HFFc6 (cell line): ENCODE results near the gene KRT9. TPM values are rescaled to one million over a fixed set of nuclear protein-coding genes. Genes with fewer than 3 reads are reported as not detected.
A peak's percentile ranks its signal among the peaks of the same experiment; 100 is the strongest.

ENCODE experiments used
- DNase-seq: peaks from one replicate; pipeline ENCODE4 v3.0.0-alpha.2; 2018
- H3K27ac Mint-ChIP-seq: 2 replicates; pipeline ENCODE4 v1.8.0; 2020; ENCODE audit warnings: mild to moderate bottlenecking, mixed read lengths
- H3K27me3 Mint-ChIP-seq: 2 replicates; pipeline ENCODE4 v1.8.0; 2021; ENCODE audit warnings: mild to moderate bottlenecking, moderate library complexity, mixed read lengths; ENCODE audit not compliant: insufficient read depth
- H3K36me3 Mint-ChIP-seq: 2 replicates; pipeline ENCODE4 v1.8.0; 2021; ENCODE audit warnings: low read depth, mixed read lengths
- H3K4me1 Mint-ChIP-seq: 2 replicates; pipeline ENCODE4 v1.8.0; 2020; ENCODE audit warnings: low read depth, mixed read lengths
- H3K4me3 Mint-ChIP-seq: 2 replicates; pipeline ENCODE4 v1.8.0; 2020; ENCODE audit warnings: mild to moderate bottlenecking, moderate library complexity, mixed read lengths
- H3K9me3 Mint-ChIP-seq: 2 replicates; pipeline ENCODE4 v1.8.0; 2020; ENCODE audit warnings: mild to moderate bottlenecking, mixed read lengths
- CTCF ChIP-seq: fragments of 200-600 bp; sonication (generic); IDR thresholded peaks from 2 replicates; pipeline ENCODE4 v1.5.0; 2021; ENCODE audit warnings: antibody characterized with exemption, mild to moderate bottlenecking
- total RNA-seq, 6 experiments: library from RNA; stranded (reverse); fragmentation: NEBNext Ultra II Directional; extraction: Animal tissue kit (Norgen Biotek cat#: 25700); gene quantifications; 2 replicates in 1 of 6; 3 replicates in 5 of 6; pipeline ENCODE4 v1.2.3, GENCODE V29; 2021

KRT9 gene
- total RNA-seq, 6 experiments from 2014 or later: not detected

DNA sequence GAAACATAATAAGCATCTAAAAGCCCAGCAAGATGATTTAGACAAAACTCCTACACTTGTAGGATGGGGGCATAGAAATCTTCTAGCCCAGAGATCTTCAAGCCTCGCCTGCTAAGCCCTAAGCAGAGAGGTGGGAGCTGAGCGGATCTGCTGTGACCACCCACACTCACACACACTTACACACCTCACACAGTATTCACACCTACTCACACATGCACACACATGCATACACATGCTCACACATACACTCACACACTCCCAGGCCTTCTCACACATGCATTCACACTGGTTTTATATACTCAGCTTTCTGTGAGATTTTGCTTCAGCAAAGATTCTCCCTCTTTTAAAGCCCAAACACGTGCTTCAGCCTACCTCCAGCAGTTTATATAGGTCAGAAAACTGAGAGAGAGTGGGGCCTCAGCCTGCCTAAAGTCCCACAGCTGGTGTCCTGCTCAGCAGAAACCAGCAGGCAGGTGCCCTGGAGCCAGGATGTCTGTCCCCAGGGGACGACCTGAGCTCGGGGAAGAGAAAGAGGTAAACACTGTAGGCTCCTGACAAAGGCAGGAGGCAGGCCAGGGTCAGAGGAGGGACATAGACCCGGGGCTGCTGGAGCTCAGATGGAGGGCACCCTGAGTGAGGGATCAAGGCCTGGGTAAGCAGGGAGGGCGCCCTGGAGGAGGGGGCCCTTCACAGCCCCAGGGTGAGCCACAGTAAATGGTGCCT is 31.7 kb downstream of the KRT9 start:
- no peak overlapping the region for H3K4me3 Mint-ChIP-seq
- H3K9me3 Mint-ChIP-seq: no peaks in the 10 kb centered on the region
- peaks cover 3% of the 10 kb centered on the region for H3K27me3 Mint-ChIP-seq
- no peak for TF ChIP-seq CTCF
- no peak for DNase-seq
- H3K36me3 Mint-ChIP-seq: no peaks in the 10 kb centered on the region
- peaks cover 38% of the 10 kb centered on the region for H3K4me1 Mint-ChIP-seq
- peak overlapping the region; percentile 12; the same call in 1 of the 2 replicates for H3K27ac Mint-ChIP-seq

DNA sequence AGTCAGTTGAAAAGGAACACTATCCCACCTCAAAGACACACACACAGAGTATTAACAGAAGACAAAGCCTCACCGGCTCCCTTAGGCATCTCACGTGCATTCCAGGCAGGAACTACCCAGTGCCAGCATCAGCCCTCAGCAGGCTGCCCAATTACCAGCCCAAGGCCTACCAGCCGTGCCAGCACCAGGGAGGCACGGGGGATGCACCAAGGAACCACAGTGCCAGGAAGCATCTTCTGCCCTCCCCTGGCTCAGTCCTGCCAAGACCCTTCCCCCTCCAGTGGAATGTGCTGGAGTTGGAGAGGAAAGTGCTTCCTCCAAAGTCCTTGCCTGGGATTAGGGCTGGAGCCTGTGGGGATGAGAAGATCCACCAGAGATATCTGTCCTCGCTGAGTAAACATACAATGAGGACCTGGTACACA is 32.8 kb downstream of the KRT9 start:
- Mint-ChIP-seq H3K4me3 (no peak overlapping the region), H3K27ac (peak overlapping the region; percentile 79), H3K36me3 (no peaks in the 10 kb centered on the region), H3K27me3 (peaks cover 4% of the 10 kb centered on the region), H3K4me1 (peaks cover 30% of the 10 kb centered on the region), H3K9me3 (no peaks in the 10 kb centered on the region)
- TF ChIP-seq CTCF: no peak
- no peak for DNase-seq

DNA sequence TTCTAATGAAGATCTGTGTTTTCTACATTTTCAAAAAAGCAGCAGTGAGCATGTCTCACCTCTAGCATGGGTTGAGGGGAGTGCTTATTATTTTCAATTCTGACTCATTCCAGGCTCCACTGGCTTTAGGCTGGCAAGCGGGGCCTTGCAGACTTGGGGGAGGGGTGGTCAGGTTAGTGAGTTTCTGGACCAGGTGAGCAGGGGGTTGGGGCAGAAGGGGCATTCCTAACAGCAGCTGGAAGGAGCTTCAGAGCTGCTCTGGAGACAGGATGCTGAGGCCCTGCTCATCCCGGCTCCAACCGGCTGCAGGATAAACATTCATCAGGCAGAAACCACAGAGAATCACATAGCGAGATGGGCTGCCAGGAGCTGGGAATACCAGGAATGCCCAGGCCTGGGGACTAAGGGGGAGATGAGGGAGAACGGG is 33.3 kb downstream of the KRT9 start:
- peak; percentile 36 for DNase-seq
- peaks cover 4% of the 10 kb centered on the region for H3K27me3 Mint-ChIP-seq
- no peak for TF ChIP-seq CTCF
- peak overlapping the region; percentile 79 for H3K27ac Mint-ChIP-seq
- no peaks in the 10 kb centered on the region for H3K9me3 Mint-ChIP-seq
- no peaks in the 10 kb centered on the region for H3K36me3 Mint-ChIP-seq
- H3K4me3 Mint-ChIP-seq: peak overlapping the region; percentile 28
- peaks cover 30% of the 10 kb centered on the region for H3K4me1 Mint-ChIP-seq

DNA sequence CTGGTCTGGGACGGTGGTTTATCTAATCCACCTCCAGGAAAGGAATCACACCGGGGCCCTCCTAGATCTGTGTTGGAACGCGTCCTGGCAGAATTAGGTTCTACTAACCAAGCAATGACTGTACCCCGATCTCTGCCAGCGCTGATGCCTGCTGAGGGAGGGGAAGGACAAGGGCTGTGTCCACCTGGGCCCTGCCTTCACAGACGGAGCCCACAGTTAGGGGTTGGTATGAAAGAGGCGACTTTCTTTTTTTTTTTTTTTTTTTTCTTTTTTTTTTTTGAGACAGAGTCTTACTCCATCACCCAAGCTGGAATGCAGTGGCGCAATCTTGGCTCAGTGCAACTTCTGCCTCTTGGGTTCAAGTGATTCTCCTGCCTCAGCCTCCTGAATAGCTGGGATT is 33.9 kb downstream of the KRT9 start:
- TF ChIP-seq CTCF: no peak
- Mint-ChIP-seq H3K9me3 (no peaks in the 10 kb centered on the region), H3K27ac (peak overlapping the region; percentile 79; the same call in 1 of the 2 replicates), H3K36me3 (no peaks in the 10 kb centered on the region), H3K4me1 (peaks cover 30% of the 10 kb centered on the region), H3K4me3 (peak overlapping the region; percentile 28; the same call in 1 of the 2 replicates), H3K27me3 (peaks cover 3% of the 10 kb centered on the region)
- DNase-seq: no peak

DNA sequence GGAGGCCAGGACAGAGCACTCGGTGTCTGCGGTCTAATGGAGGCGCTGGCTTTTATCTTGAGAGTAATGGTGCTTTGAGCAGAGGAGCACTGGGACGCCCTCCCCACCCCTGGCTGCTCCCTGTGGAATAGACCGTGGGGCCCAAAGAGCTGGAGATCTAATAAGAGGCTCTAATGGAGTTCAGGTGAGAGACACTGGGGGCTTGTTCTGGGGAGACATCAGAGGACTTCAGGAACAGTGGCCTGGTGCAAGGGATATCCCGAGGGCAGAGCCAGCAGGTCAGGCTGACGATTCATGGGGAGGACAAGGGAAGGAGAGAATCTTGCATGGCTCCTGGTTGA is 34.3 kb downstream of the KRT9 start:
- H3K36me3 Mint-ChIP-seq: no peaks in the 10 kb centered on the region
- peak overlapping the region; percentile 34 for H3K27ac Mint-ChIP-seq
- no peak for DNase-seq
- peaks cover 1% of the 10 kb centered on the region for H3K27me3 Mint-ChIP-seq
- TF ChIP-seq CTCF: no peak
- peaks cover 30% of the 10 kb centered on the region for H3K4me1 Mint-ChIP-seq
- H3K4me3 Mint-ChIP-seq: no peak overlapping the region
- H3K9me3 Mint-ChIP-seq: no peaks in the 10 kb centered on the region
